HEK293 (cell line): Measurements from ENCODE around the gene BEND2.

Experiments
- CTCF ChIA-PET: fragments of 350-600 bp; formaldehyde crosslinking; extraction: SDS; loops from one replicate; lab custom pipeline; 2021; ENCODE audit warnings: antibody characterized with exemption; lab: Yijun Ruan, JAX
- POLR2A ChIA-PET: fragments of 300-600 bp; formaldehyde crosslinking; extraction: SDS; loops from one replicate; lab custom pipeline; 2020; ENCODE audit warnings: antibody characterized with exemption, inconsistent platforms; lab: Yijun Ruan, JAX
- H3K27ac ChIP-seq: fragments of 200-500 bp; sonication (Bioruptor generic); 2 replicates; pipeline ENCODE4 v1.5.1; 2014; ENCODE audit warnings: low read depth, low read length, control low read depth, inconsistent platforms; ENCODE audit errors: extremely low read depth
- H3K36me3 ChIP-seq, 2 experiments: fragments of 200-500 bp in 1 of 2; sonication (Bioruptor generic) in 1 of 2; 1 replicate in 1 of 2; 2 replicates in 1 of 2; pipeline ENCODE4 v1.5.1; 2014 to 2017; ENCODE audit warnings: inconsistent platforms in 2 of 2, low read length in 2 of 2; ENCODE audit not compliant: control insufficient read depth in 2 of 2, insufficient read depth in 1 of 2
- H3K4me1 ChIP-seq: fragments of 200-500 bp; sonication (Bioruptor generic); 2 replicates; pipeline ENCODE4 v1.5.1; 2014; ENCODE audit warnings: mild to moderate bottlenecking, low read length, inconsistent platforms; ENCODE audit not compliant: control insufficient read depth, insufficient read depth
- H3K4me3 ChIP-seq: 2 replicates; pipeline ENCODE4 v1.5.1; 2011; ENCODE audit warnings: low read depth, mild to moderate bottlenecking, control low read depth, low read length, moderate library complexity
- H3K9me3 ChIP-seq: fragments of 200-500 bp; sonication (Bioruptor generic); 2 replicates; pipeline ENCODE4 v1.5.1; 2014; ENCODE audit warnings: low read depth, low read length, inconsistent platforms; ENCODE audit not compliant: control insufficient read depth, insufficient read depth
- MEIS1 ChIP-seq: sonication (generic); formaldehyde crosslinking; IDR thresholded peaks from 2 replicates; pipeline ENCODE4 v1.8.1; 2022; ENCODE audit warnings: missing genetic modification reagents, mild to moderate bottlenecking, borderline replicate concordance
- OVOL3 ChIP-seq: fragments of 450-650 bp; formaldehyde crosslinking; IDR thresholded peaks from 2 replicates; pipeline ENCODE4 v1.5.1; 2016; ENCODE audit warnings: missing biosample characterization, missing genetic modification characterization
- PATZ1 ChIP-seq: fragments of 450-650 bp; formaldehyde crosslinking; IDR thresholded peaks from 2 replicates; pipeline ENCODE4 v1.5.1; 2016; ENCODE audit warnings: missing biosample characterization, missing genetic modification characterization
- PRDM1 ChIP-seq: fragments of 450-650 bp; formaldehyde crosslinking; IDR thresholded peaks from 2 replicates; pipeline ENCODE4; 2016; ENCODE audit warnings: missing biosample characterization, missing genetic modification characterization
- PRDM4 ChIP-seq: fragments of 450-650 bp; formaldehyde crosslinking; IDR thresholded peaks from 2 replicates; pipeline ENCODE4 v1.5.1; 2017; ENCODE audit warnings: missing biosample characterization, missing genetic modification characterization
- ZBTB21 ChIP-seq: fragments of 450-650 bp; formaldehyde crosslinking; IDR thresholded peaks from 2 replicates; pipeline ENCODE4 v1.5.1; 2017; ENCODE audit warnings: missing biosample characterization, missing genetic modification characterization
- ZNF112 ChIP-seq: fragments of 450-650 bp; formaldehyde crosslinking; IDR thresholded peaks from 2 replicates; pipeline ENCODE4 v1.5.0; 2017; ENCODE audit warnings: missing biosample characterization, missing genetic modification characterization
- ZNF175 ChIP-seq: fragments of 450-650 bp; formaldehyde crosslinking; IDR thresholded peaks from 2 replicates; pipeline ENCODE4 v1.5.1; 2016; ENCODE audit warnings: missing biosample characterization, missing genetic modification characterization
- ZNF2 ChIP-seq: fragments of 450-650 bp; formaldehyde crosslinking; IDR thresholded peaks from 2 replicates; pipeline ENCODE4 v1.5.1; 2016; ENCODE audit warnings: missing biosample characterization, missing genetic modification characterization
- ZNF24 ChIP-seq: fragments of 450-650 bp; formaldehyde crosslinking; IDR thresholded peaks from 2 replicates; pipeline ENCODE4 v1.5.1; 2016; ENCODE audit warnings: missing biosample characterization, missing genetic modification characterization
- ZNF449 ChIP-seq: fragments of 450-650 bp; formaldehyde crosslinking; IDR thresholded peaks from 2 replicates; pipeline ENCODE4 v1.5.1; 2017; ENCODE audit warnings: missing biosample characterization, mild to moderate bottlenecking, missing genetic modification characterization, moderate library complexity
- ZNF501 ChIP-seq: fragments of 450-650 bp; formaldehyde crosslinking; IDR thresholded peaks from 2 replicates; pipeline ENCODE4 v1.5.1; 2016; ENCODE audit warnings: missing biosample characterization, missing genetic modification characterization
- ZNF544 ChIP-seq: fragments of 450-650 bp; formaldehyde crosslinking; IDR thresholded peaks from 2 replicates; pipeline ENCODE4 v1.5.0; 2017; ENCODE audit warnings: missing biosample characterization, missing genetic modification characterization
- ZNF639 ChIP-seq: fragments of 450-650 bp; formaldehyde crosslinking; IDR thresholded peaks from 2 replicates; pipeline ENCODE4 v1.5.1; 2016; ENCODE audit warnings: missing biosample characterization, missing genetic modification characterization
- ZNF692 ChIP-seq: fragments of 450-650 bp; formaldehyde crosslinking; IDR thresholded peaks from 2 replicates; pipeline ENCODE4 v1.5.1; 2016; ENCODE audit warnings: missing biosample characterization, missing genetic modification characterization
- ZNF701 ChIP-seq: fragments of 450-650 bp; formaldehyde crosslinking; IDR thresholded peaks from 2 replicates; pipeline ENCODE4 v1.5.1; 2016; ENCODE audit warnings: missing biosample characterization, missing genetic modification characterization
- ZNF704 ChIP-seq: fragments of 450-650 bp; formaldehyde crosslinking; IDR thresholded peaks from 2 replicates; pipeline ENCODE4 v1.5.1; 2016; ENCODE audit warnings: missing biosample characterization, missing genetic modification characterization
- ZNF785 ChIP-seq: fragments of 450-650 bp; formaldehyde crosslinking; IDR thresholded peaks from 2 replicates; pipeline ENCODE4 v1.5.1; 2016; ENCODE audit warnings: missing biosample characterization, missing genetic modification characterization
- ZSCAN30 ChIP-seq: fragments of 450-650 bp; IDR thresholded peaks from 2 replicates; pipeline ENCODE4 v1.5.1; 2018; ENCODE audit warnings: missing biosample characterization, mild to moderate bottlenecking, missing genetic modification characterization, moderate library complexity
- ZXDB ChIP-seq: fragments of 450-650 bp; formaldehyde crosslinking; IDR thresholded peaks from 2 replicates; pipeline ENCODE4 v1.5.1; 2016; ENCODE audit warnings: missing biosample characterization, missing genetic modification characterization

BEND2 gene

GRCh38 chrX:18179446-18179845 is 41.2 kb downstream of the BEND2 start:
- H3K4me1 ChIP-seq = no peaks in the 10 kb centered on the region
- H3K9me3 ChIP-seq = no peaks in the 10 kb centered on the region
- CTCF ChIA-PET = interaction anchor here (1.1 kb wide), 1 partner anchor 267 kb away, joined by 3 read pairs; no protein-coding TSS in a partner anchor
- POLR2A ChIA-PET = no interaction called here
- H3K36me3 ChIP-seq = no peaks in the 10 kb centered on the region
- H3K4me3 ChIP-seq = no peak overlapping the region
- TF ChIP-seq ZNF112 (tag by site-specific recombination) (no peak), ZNF639 (tag by site-specific recombination) (no peak), ZBTB21 (tag by site-specific recombination) (no peak), ZNF692 (tag by site-specific recombination) (no peak), ZXDB (tag by site-specific recombination) (no peak), ZNF544 (tag by site-specific recombination) (no peak), ZNF24 (no peak), PATZ1 (tag by site-specific recombination) (no peak), ZNF2 (tag by site-specific recombination) (no peak), ZNF701 (tag by site-specific recombination) (no peak), PRDM4 (tag by site-specific recombination) (no peak), ZNF175 (no peak), MEIS1 (CRISPR knock-in tag) (no peak), OVOL3 (tag by site-specific recombination) (no peak), ZSCAN30 (no peak), ZNF704 (no peak), ZNF449 (tag by site-specific recombination) (no peak), ZNF785 (no peak), ZNF501 (tag by site-specific recombination) (no peak), PRDM1 (tag by site-specific recombination) (no peak)
- H3K27ac ChIP-seq = no peak overlapping the region
